GM12872 (cell line): Measurements from ENCODE around the gene PDCD11.

Source experiments
- TF ChIP-seq, protein P1 (sequence below): IDR thresholded peaks from 3 replicates; pipeline ENCODE4 v1.5.1; 2011; ENCODE audit warnings: low read depth, mild to moderate bottlenecking, low read length, moderate library complexity; ENCODE audit not compliant: insufficient read depth

The PDCD11 gene

DNA sequence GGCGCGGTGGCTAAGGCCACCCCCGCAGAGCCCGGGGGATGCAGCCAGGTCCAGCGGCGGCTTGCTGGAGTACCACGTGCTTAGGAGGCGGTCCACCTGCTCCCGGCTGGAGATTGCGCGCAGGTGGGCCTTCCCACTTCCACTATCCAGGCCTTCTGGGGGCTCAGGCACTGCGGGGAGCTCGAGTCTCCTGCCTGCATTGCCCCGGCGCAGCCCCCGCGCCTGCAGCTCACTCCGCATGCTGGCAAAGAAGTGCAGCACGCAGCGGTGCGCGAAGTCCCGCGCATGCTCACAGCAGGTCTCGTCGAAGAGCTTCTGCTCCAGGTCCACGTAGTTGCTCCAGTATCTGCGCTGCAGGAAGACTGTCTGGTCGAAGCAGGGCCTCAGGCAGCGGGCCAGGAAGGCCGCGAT lies 76.8 kb downstream of the PDCD11 start:
- TF ChIP-seq, protein P1, sequence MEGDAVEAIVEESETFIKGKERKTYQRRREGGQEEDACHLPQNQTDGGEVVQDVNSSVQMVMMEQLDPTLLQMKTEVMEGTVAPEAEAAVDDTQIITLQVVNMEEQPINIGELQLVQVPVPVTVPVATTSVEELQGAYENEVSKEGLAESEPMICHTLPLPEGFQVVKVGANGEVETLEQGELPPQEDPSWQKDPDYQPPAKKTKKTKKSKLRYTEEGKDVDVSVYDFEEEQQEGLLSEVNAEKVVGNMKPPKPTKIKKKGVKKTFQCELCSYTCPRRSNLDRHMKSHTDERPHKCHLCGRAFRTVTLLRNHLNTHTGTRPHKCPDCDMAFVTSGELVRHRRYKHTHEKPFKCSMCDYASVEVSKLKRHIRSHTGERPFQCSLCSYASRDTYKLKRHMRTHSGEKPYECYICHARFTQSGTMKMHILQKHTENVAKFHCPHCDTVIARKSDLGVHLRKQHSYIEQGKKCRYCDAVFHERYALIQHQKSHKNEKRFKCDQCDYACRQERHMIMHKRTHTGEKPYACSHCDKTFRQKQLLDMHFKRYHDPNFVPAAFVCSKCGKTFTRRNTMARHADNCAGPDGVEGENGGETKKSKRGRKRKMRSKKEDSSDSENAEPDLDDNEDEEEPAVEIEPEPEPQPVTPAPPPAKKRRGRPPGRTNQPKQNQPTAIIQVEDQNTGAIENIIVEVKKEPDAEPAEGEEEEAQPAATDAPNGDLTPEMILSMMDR = no peak

GRCh38 chr10:103474077-103474476 lies 77.7 kb downstream of the PDCD11 start:
- TF ChIP-seq, protein P1 = no peak

GRCh38 chr10:103475437-103475836 lies 79.0 kb downstream of the PDCD11 start:
- TF ChIP-seq, protein P1 = no peak

GRCh38 chr10:103476046-103476768 lies 79.8 kb downstream of the PDCD11 start:
- TF ChIP-seq, protein P1 = peak; percentile 64

DNA sequence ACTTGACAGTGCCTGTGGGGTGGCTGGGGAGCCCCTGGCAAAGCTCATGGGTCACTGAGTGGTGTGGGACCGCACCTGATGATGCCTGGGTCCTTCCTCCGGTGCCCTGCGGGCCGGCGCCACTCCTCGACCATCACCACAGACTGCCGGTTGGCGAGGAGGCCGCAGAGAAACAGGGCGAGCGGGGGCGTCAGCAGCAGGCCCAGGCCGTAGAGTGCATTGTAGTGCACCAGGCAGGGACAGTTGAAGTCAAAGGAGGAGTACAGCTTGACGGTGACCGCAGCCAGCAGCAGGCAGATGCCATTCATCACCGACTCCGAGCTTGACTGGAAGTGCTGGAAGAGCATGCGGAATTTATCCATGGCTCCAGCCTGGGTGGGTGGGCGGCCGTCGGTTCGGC lies 82.2 kb downstream of the PDCD11 start:
- TF ChIP-seq, protein P1 = no peak

DNA sequence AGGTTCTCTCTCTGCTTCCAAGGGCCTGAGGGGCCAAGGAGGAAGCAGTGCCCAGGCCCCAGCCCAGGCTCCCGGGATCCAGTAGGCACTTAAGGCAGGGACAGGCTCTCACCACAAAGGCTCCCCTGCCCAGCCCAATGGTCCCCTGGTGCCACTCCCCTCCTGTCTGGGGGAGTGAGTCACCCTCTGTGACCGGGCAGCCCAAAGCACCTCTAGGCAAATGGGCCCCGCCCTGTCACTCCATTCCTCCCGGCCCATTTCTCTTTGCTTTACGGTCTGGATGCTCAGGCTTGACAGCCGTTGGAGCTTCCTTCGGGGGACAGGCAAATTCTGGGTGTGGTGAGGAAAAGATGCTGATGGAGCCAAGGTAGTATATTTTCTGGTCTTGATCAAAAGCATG lies 82.7 kb downstream of the PDCD11 start, which contains the start of gene CALHM3:
Gene CALHM3, minus strand, starts transcription at position 106 of the 400 bp plus-strand sequence. CDS start 208 bp downstream, outside the sequence.
- TF ChIP-seq, protein P1 = no peak

GRCh38 chr10:103480521-103480920 lies 84.1 kb downstream of the PDCD11 start:
- TF ChIP-seq, protein P1 = no peak
